ENCODE measurements around the gene APH1B.

APH1B gene

GRCh38 chr15:63244399-63244798, 33.0 kb upstream of the APH1B start:
- TF ChIP-seq CTCF (IDR thresholded peaks at IDR 0.05) = no peak

GRCh38 chr15:63244976-63245645, 32.3 kb upstream of the APH1B start:
- no peak for TF ChIP-seq CTCF (IDR thresholded peaks at IDR 0.05)

- TF ChIP-seq CTCF (IDR thresholded peaks at IDR 0.05) = no peak
These were observed 30.5 kb upstream of the APH1B start for GRCh38 chr15:63246691-63247469.

- no peak for TF ChIP-seq CTCF (IDR thresholded peaks at IDR 0.05)
These were observed 27.0 kb upstream of the APH1B start for GRCh38 chr15:63250312-63250965.

GRCh38 chr15:63251701-63252100, 25.7 kb upstream of the APH1B start:
- TF ChIP-seq CTCF (IDR thresholded peaks at IDR 0.05) = no peak

GRCh38 chr15:63252292-63252691, 25.1 kb upstream of the APH1B start:
- TF ChIP-seq CTCF (IDR thresholded peaks at IDR 0.05) = no peak

GRCh38 chr15:63254991-63255390, 22.4 kb upstream of the APH1B start:
- no peak for TF ChIP-seq CTCF (IDR thresholded peaks at IDR 0.05)
